GM23248 (cell line): Measurements from ENCODE around the gene FER1L5. TPM values are rescaled to one million over a fixed set of nuclear protein-coding genes. Genes with fewer than 3 reads are reported as not detected.

Source experiments
- DNase-seq: peaks from one replicate; pipeline ENCODE4 v3.0.0-alpha.2; 2015
- H2AFZ ChIP-seq: fragments of 200-600 bp; sonication (generic); 2 replicates; pipeline ENCODE4 v1.6.1; 2016; ENCODE audit warnings: antibody characterized with exemption
- H3F3A ChIP-seq: fragments of 200-600 bp; sonication (generic); 2 replicates; pipeline ENCODE4 v1.6.1; 2016; ENCODE audit warnings: mild to moderate bottlenecking, antibody characterized with exemption, mixed run types; ENCODE audit not compliant: insufficient read depth
- H3K27ac ChIP-seq: fragments of 200-600 bp; sonication (generic); 2 replicates; pipeline ENCODE4 v1.5.1; 2016; ENCODE audit warnings: mild to moderate bottlenecking
- H3K27me3 ChIP-seq: fragments of 200-600 bp; sonication (generic); replicated peaks from 2 replicates; pipeline ENCODE4 v1.6.1; 2016; ENCODE audit warnings: mild to moderate bottlenecking; ENCODE audit not compliant: insufficient read depth
- H3K36me3 ChIP-seq: fragments of 200-600 bp; sonication (generic); 2 replicates; pipeline ENCODE4 v1.6.1; 2016; ENCODE audit warnings: low read depth, mild to moderate bottlenecking
- H3K4me1 ChIP-seq: fragments of 200-600 bp; sonication (generic); 2 replicates; pipeline ENCODE4 v1.6.1; 2016; ENCODE audit warnings: mild to moderate bottlenecking; ENCODE audit not compliant: insufficient read depth
- H3K4me2 ChIP-seq: fragments of 200-600 bp; sonication (generic); one replicate; pipeline ENCODE4 v1.6.1; 2016; ENCODE audit warnings: mild to moderate bottlenecking; ENCODE audit not compliant: unreplicated experiment
- H3K4me3 ChIP-seq: fragments of 200-600 bp; sonication (generic); 2 replicates; pipeline ENCODE4 v1.5.1; 2016; ENCODE audit warnings: mild to moderate bottlenecking
- H3K79me2 ChIP-seq: fragments of 200-600 bp; sonication (generic); 2 replicates; pipeline ENCODE4 v1.6.1; 2016; ENCODE audit warnings: mild to moderate bottlenecking; ENCODE audit not compliant: insufficient read depth
- H3K9ac ChIP-seq: fragments of 200-600 bp; sonication (generic); 2 replicates; pipeline ENCODE4 v1.6.1; 2016; ENCODE audit warnings: mild to moderate bottlenecking
- H3K9me2 ChIP-seq: fragments of 200-600 bp; sonication (generic); 2 replicates; pipeline ENCODE4 v1.6.1; 2016; ENCODE audit warnings: mixed run types, mild to moderate bottlenecking, moderate library complexity; ENCODE audit not compliant: insufficient read depth
- H3K9me3 ChIP-seq: fragments of 200-600 bp; sonication (generic); one replicate; pipeline ENCODE4 v1.6.1; 2017; ENCODE audit warnings: low read depth
- H4K20me1 ChIP-seq: fragments of 200-600 bp; sonication (generic); 2 replicates; pipeline ENCODE4 v1.6.0; 2016; ENCODE audit not compliant: insufficient read depth
- EZH2 ChIP-seq: fragments of 200-600 bp; sonication (generic); IDR thresholded peaks from 2 replicates; pipeline ENCODE4 v1.6.1; 2018; ENCODE audit warnings: antibody characterized with exemption, mild to moderate bottlenecking; ENCODE audit not compliant: insufficient read depth, poor library complexity, severe bottlenecking
- EZH2phosphoT487 ChIP-seq: fragments of 200-600 bp; sonication (generic); IDR thresholded peaks from 2 replicates; pipeline ENCODE4 v1.6.1; 2018; ENCODE audit warnings: antibody characterized with exemption, moderate library complexity, mild to moderate bottlenecking, low read depth; ENCODE audit not compliant: insufficient read depth
- WGBS, 2 experiments: methylation state at CpG; one replicate each; pipeline ENCODE4 v1.1.6; 2015 to 2017; ENCODE audit warnings: low lambda C conversion rate in 2 of 2, low coverage in 1 of 2; ENCODE audit errors: missing lambda C conversion rate in 2 of 2; 5-methylcytosine and 5-hydroxymethylcytosine counted together
- in situ Hi-C: fragments of 300-500 bp; cut with MboI; formaldehyde crosslinking; loops from 2 replicates; pipeline ENCODE4 v1.15.0; 2020
- polyA plus RNA-seq: library from polyadenylated mRNA; unstranded; fragments of >200 nt; fragmentation: Nextera tagmentation; extraction: Ambion mirVana; gene quantifications from 2 replicates; pipeline ENCODE4 v1.2.1, GENCODE V29; 2016
- total RNA-seq: library from RNA; depleted of rRNA; stranded (reverse); fragments of >200 nt; shearing (Covaris generic); gene quantifications from 2 replicates; pipeline ENCODE4 v1.2.3, GENCODE V29; 2014

FER1L5 gene
- total and polyA plus RNA-seq, 2 experiments from 2014 or later: under 0.01 to 0.08 TPM

DNA sequence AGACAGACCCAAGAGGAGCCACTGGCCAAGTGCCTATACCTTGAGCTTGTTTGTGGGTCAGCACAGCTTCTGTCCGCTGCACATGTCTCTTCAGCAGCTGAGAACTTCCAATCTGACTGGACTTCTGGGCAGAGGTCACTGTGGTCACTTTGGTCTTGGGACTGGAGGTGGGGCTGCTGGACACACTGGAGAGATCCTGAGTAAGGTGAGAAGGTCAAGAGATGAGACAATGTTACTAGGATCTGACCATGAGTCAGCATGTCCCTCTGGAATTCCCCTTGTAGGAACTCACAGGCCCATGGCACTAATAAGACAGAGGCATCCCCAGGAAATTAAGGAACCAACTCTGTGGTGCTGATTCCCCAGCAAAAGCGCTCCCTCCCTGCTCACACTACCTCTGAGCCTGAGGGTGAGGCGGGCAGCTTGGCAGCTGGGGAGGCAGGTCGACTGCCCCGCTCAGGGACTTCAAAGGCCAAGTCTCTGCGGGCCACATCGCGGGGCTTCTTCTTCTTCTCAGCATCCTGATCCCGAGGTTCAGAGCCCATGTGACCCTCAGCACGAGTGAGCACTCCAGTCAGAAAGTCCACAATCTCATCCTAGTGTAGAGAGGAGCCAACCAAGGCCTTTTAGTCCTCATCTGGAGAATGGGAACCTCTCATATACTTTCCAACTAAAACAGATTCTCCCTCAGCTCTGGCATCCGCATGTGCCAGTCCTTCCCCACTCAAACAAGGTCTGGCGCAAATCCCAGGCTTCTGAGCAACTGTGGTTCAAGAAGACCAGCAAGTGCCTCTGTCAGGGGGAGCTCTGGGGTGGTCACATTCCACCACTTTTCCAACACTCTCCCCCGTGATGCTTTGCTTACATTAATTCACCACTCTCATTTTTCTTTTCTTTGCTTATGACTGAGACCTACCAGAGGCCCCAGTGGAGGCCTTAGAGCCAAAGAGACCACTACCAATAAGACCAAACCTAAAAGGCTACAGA is 33.8 kb upstream of the FER1L5 start:
- Histone ChIP-seq H3K9me2 (no peaks in the 10 kb centered on the region), H3K79me2 (no peaks in the 10 kb centered on the region), H3K9ac (no peak overlapping the region), H3K27me3 (no peaks in the 10 kb centered on the region), H4K20me1 (no peaks in the 10 kb centered on the region), H3K36me3 (peaks cover 84% of the 10 kb centered on the region), H3K4me2 (no peak overlapping the region), H3F3A (no peaks in the 10 kb centered on the region), H3K27ac (no peak overlapping the region), H3K9me3 (no peaks in the 10 kb centered on the region), H2AFZ (no peak overlapping the region), H3K4me1 (peaks cover 9% of the 10 kb centered on the region), H3K4me3 (no peak overlapping the region)
- 82 to 83% methylated on average over 13 of the region's 13 CpGs for WGBS, 2 experiments
- in situ Hi-C loops: no loop called here
- DNase-seq: peak; percentile 47
- no peak for TF ChIP-seq EZH2
- no peak for TF ChIP-seq EZH2phosphoT487

DNA sequence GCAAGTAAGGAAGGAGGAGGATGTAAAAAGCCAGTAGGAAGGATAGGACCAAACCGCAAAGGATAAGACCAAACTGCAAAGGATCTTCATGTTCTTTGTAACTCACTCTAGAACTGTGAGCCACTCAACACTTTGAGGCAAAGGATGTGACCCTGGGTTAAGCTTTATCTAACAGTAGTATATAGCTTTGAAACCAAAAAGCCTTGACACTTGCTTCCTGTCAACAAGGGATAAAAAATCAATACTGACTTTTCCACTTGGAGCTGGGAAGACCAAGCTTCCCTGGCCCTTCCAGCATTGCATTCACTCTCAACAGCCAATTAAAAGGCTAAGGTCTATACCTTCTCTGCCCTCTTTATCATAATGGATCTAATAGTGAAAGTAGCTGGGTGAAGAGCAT is 26.4 kb upstream of the FER1L5 start:
- TF ChIP-seq EZH2: no peak
- TF ChIP-seq EZH2phosphoT487: no peak
- Histone ChIP-seq H3F3A (peaks cover 30% of the 10 kb centered on the region), H3K9me2 (no peaks in the 10 kb centered on the region), H4K20me1 (no peaks in the 10 kb centered on the region), H3K79me2 (peaks cover 34% of the 10 kb centered on the region), H3K4me1 (peaks cover 29% of the 10 kb centered on the region), H3K9me3 (no peaks in the 10 kb centered on the region), H3K9ac (no peak overlapping the region), H3K27me3 (no peaks in the 10 kb centered on the region), H3K27ac (peak overlapping the region; percentile 96; the same call in 1 of the 2 replicates), H3K4me3 (no peak overlapping the region), H3K36me3 (peaks cover 36% of the 10 kb centered on the region), H2AFZ (no peak overlapping the region), H3K4me2 (no peak overlapping the region)
- WGBS, 2 experiments: 95 to 100% methylated on average over 1 of the region's 1 CpG
- in situ Hi-C loops: no loop called here
- DNase-seq: no peak

DNA sequence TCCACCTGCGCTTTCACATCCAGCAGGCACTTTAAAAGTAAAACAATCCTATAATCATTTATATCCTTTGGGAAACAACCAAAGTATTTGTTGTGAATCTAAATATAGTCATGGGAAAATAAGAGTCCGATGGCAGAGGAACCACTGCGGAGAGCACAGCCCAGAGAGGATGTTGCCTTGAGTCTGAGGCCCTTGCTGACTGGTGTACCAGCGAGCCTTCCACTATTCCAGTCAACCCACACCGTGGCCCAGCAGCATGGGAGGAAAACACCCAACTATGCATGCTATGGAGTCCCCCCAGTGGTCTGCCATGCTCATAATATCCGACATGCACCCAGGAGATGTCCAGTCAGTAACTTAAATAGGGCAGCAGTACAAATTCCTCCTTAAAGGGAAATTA is 26.0 kb upstream of the FER1L5 start:
- peaks cover 29% of the 10 kb centered on the region for H3K4me1 ChIP-seq
- in situ Hi-C loops: no loop called here

DNA sequence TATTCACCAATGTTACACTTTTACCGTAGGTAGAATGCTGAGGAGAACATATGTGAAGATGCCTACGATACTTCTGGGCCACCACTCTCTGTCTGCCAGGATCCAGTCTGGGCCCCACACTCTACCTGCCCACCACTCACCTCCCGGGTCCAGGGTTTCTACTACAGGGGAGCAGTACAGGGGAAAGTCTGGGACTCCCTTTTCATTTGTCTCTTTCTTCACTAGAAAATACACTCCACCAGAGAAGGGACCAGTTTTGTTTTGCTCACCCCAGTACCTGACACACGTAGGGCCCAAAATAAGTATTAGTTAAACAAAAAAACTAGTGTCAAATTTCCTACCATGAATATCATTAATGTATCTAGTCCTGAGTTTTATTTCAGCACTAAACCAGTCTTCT is 25.6 kb upstream of the FER1L5 start:
- no peak overlapping the region for H3K4me3 ChIP-seq
- no peaks in the 10 kb centered on the region for H3K9me2 ChIP-seq
- TF ChIP-seq EZH2 (no peak), EZH2phosphoT487 (no peak)
- peaks cover 27% of the 10 kb centered on the region for H3K36me3 ChIP-seq
- peaks cover 42% of the 10 kb centered on the region for H3K79me2 ChIP-seq
- H4K20me1 ChIP-seq: no peaks in the 10 kb centered on the region
- 69 to 73% methylated on average over 4 of the region's 4 CpGs for WGBS, 2 experiments
- peaks cover 30% of the 10 kb centered on the region for H3F3A ChIP-seq
- H3K27ac ChIP-seq: peak overlapping the region; percentile 96
- peak overlapping the region; percentile 80 for H3K9ac ChIP-seq
- no peaks in the 10 kb centered on the region for H3K27me3 ChIP-seq
- H3K4me1 ChIP-seq: peaks cover 29% of the 10 kb centered on the region
- DNase-seq: no peak
- in situ Hi-C loops: no loop called here
- peak overlapping the region; percentile 35; the same call in 1 of the 2 replicates for H2AFZ ChIP-seq
- H3K9me3 ChIP-seq: no peaks in the 10 kb centered on the region
- peak overlapping the region; percentile 49 for H3K4me2 ChIP-seq

More for the DNA sequence above, 26.0 kb upstream of the FER1L5 start:
- Histone ChIP-seq H3K27me3 (no peaks in the 10 kb centered on the region), H3K79me2 (peaks cover 37% of the 10 kb centered on the region), H3K4me3 (no peak overlapping the region), H3K4me2 (peak overlapping the region; percentile 49), H3K9me2 (no peaks in the 10 kb centered on the region), H3K36me3 (peaks cover 32% of the 10 kb centered on the region), H3K9ac (peak overlapping the region; percentile 80), H3K9me3 (no peaks in the 10 kb centered on the region), H4K20me1 (no peaks in the 10 kb centered on the region), H3F3A (peaks cover 30% of the 10 kb centered on the region), H2AFZ (no peak overlapping the region), H3K27ac (peak overlapping the region; percentile 96)
- TF ChIP-seq EZH2phosphoT487: no peak
- TF ChIP-seq EZH2: no peak
- DNase-seq: no peak
- 94 to 96% methylated on average over 6 of the region's 6 CpGs for WGBS, 2 experiments
